HG02852 (cell line): Measurements from ENCODE around the gene IL34.

Experiments used
- ATAC-seq: cut with Tn5 transposase; IDR thresholded peaks from one replicate; pipeline ENCODE4 v1.9.1; 2021; ENCODE audit warnings: mild to moderate bottlenecking, moderate library complexity; ENCODE audit not compliant: unreplicated experiment

IL34 gene

GRCh38 chr16:70687102-70687511, 40.7 kb downstream of the IL34 start:
- ATAC-seq, result no peak

GRCh38 chr16:70687671-70688245, 41.4 kb downstream of the IL34 start:
- no peak for ATAC-seq

GRCh38 chr16:70688246-70688742, 41.9 kb downstream of the IL34 start:
- no peak for ATAC-seq

GRCh38 chr16:70689035-70689969, 42.9 kb downstream of the IL34 start:
- ATAC-seq, result no peak

- no peak for ATAC-seq
These were observed 43.9 kb downstream of the IL34 start for GRCh38 chr16:70689970-70690891.

GRCh38 chr16:70691223-70692129, 45.1 kb downstream of the IL34 start:
- ATAC-seq, result no peak

GRCh38 chr16:70692130-70692872, 45.9 kb downstream of the IL34 start:
- no peak for ATAC-seq

GRCh38 chr16:70692873-70693671, 46.7 kb downstream of the IL34 start:
- no peak for ATAC-seq

GRCh38 chr16:70694088-70694867, 47.9 kb downstream of the IL34 start:
- ATAC-seq, result no peak

- no peak for ATAC-seq
These were observed 48.5 kb downstream of the IL34 start for GRCh38 chr16:70694868-70695218.

GRCh38 chr16:70695331-70696070, 49.1 kb downstream of the IL34 start:
- ATAC-seq, result no peak

- no peak for ATAC-seq
These were observed 50.0 kb downstream of the IL34 start for GRCh38 chr16:70696355-70696754.

- no peak for ATAC-seq
These were observed 50.7 kb downstream of the IL34 start for GRCh38 chr16:70696952-70697593.

- ATAC-seq, result no peak
These were observed 51.3 kb downstream of the IL34 start for GRCh38 chr16:70697594-70698170.

- ATAC-seq, result no peak
These were observed 52.5 kb downstream of the IL34 start for GRCh38 chr16:70698901-70699300.

- ATAC-seq, result no peak
These were observed 53.3 kb downstream of the IL34 start for GRCh38 chr16:70699696-70700095.
